ENCODE results near the gene ARPC5L.

GRCh38 chr9:124914753-124915405, 52.9 kb downstream of the ARPC5L start:
- TF ChIP-seq NANOG (IDR thresholded peaks at IDR 0.05; ENCODE audit: borderline replicate concordance) (no peak), CTCF (conservative IDR thresholded peaks at IDR 0.05; ENCODE audit: low read depth in 2 of 2) (no peak), JUNB (IDR thresholded peaks at IDR 0.05; ENCODE audit: unreplicated experiment) (no peak), EZH2 (IDR thresholded peaks at IDR 0.05; ENCODE audit: low read depth, unreplicated experiment) (no peak), EZH2phosphoT487 (IDR thresholded peaks at IDR 0.05; ENCODE audit: unreplicated experiment) (no peak), CREB1 (CRISPR knock-in tag; IDR thresholded peaks at IDR 0.05; ENCODE audit: low read depth) (no peak)

Measured in GM23338 (cell line).